ENCODE results near the gene HOXA2.

DNA sequence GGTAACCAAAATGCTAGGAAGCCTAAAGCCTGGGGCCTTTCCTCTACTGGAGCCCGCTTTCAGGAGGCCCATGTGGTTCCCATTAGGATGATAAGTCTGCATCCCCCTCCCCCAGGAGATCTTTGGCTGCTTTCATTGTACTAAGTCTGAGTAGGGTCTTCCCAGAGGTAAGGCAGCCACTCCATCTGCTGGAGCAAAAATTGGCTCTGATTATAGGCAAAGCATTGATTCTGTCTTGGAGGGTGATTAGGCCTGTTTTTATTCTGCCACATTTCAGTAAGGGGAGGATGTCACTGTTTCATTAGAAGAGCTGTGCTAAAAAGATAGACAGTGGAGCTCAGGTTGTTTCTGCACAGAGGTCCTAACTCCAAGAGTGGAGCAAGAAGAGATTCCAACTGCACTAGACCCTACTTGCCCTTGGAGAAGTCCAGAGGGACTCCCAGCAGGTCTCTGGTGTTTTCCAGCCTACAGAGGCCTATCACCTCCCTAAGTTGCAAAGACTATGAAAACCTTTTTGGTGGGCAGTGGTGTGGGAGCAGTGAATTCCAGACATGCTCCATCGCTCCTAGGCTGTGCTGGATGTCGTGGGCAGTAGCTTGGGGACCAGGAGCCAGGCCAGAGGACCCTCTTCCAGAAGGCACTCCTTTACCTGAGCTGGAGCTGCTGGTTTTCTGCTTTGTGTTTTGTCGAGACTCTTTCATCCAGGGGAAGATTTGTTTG, 7.1 kb upstream of the HOXA2 start:
- no peak for TF ChIP-seq CTCF (IDR thresholded peaks at IDR 0.05; ENCODE audit: poor library complexity)
- TF ChIP-seq EZH2 (IDR thresholded peaks at IDR 0.05; ENCODE audit: borderline replicate concordance): no peak
- TF ChIP-seq EZH2phosphoT487 (IDR thresholded peaks at IDR 0.05; ENCODE audit: low read depth, severe bottlenecking, unreplicated experiment): no peak

All from hepatocyte (in vitro differentiated cells).